Muscle layer of colon (tissue), 2 donors: ENCODE results near the gene HOXD8.

Source experiments
- H3K27ac ChIP-seq: one replicate; pipeline ENCODE4 v1.7.0; 2013; ENCODE audit warnings: low read depth, mild to moderate bottlenecking, low read length, moderate library complexity
- H3K27me3 ChIP-seq, 2 donors: one replicate each; pipeline ENCODE4 v1.7.0; 2013; ENCODE audit warnings: low read length in 2 of 2, mild to moderate bottlenecking in 2 of 2; ENCODE audit not compliant: insufficient read depth in 2 of 2, control insufficient read depth in 1 of 2
- H3K36me3 ChIP-seq: one replicate; pipeline ENCODE4 v1.7.0; 2013; ENCODE audit warnings: mild to moderate bottlenecking, low read length; ENCODE audit not compliant: insufficient read depth
- H3K4me1 ChIP-seq: one replicate; pipeline ENCODE4 v1.7.0; 2013; ENCODE audit warnings: mild to moderate bottlenecking, low read length; ENCODE audit not compliant: insufficient read depth
- H3K4me3 ChIP-seq, 2 donors: one replicate each; pipeline ENCODE4 v1.7.0; 2013; ENCODE audit warnings: low read length in 2 of 2, low read depth in 1 of 2, mild to moderate bottlenecking in 1 of 2, moderate library complexity in 1 of 2
- H3K9ac ChIP-seq: one replicate; pipeline ENCODE4 v1.7.0; 2013; ENCODE audit warnings: low read length
- H3K9me3 ChIP-seq: one replicate; pipeline ENCODE4 v1.7.0; 2013; ENCODE audit warnings: mild to moderate bottlenecking, low read length
- donor health status: abdominal sarcoma.
- donor health status: Adenocarcinoma of cecum.

The HOXD8 gene

DNA sequence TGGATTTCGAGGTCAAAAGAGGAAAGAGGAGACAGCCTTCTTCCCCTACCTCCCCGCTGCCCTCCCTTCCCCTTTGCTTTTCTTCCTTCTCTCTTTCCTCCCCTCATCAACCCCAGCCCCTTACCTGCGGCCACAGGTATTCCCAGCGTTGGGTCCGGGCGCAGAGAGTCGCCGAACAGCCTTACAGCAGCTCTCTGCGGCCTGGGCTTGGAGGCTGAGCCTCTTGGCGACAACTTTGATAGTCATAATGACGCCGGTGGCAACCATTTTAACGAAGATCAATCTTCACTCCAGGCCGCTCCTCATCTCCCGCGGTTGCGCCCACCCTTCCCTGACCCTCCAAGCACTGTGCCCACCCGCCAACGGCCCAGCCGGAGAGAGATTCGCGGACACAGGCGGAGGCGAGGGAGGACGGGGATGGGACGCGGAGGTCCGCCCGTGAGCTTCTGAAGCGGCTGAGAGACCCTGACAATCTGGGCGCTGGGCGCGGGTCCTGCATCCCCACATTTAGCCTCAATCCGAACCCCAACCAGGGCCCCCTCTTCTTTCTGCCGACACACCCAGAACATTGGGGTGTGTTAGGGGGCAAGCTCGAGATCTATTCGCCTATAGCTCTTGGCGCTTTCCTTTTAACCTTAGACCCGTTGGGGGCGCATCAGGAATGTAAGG, 44.3 kb upstream of the HOXD8 start:
- Histone ChIP-seq H3K36me3 (no peaks in the 10 kb centered on the region), H3K9me3 (no peaks in the 10 kb centered on the region), H3K27me3 (peaks cover 99 to 100% of the 10 kb centered on the region in 2 donors), H3K9ac (no peak overlapping the region), H3K27ac (no peak overlapping the region), H3K4me1 (peaks cover 24% of the 10 kb centered on the region), H3K4me3 (no peak overlapping the region)

DNA sequence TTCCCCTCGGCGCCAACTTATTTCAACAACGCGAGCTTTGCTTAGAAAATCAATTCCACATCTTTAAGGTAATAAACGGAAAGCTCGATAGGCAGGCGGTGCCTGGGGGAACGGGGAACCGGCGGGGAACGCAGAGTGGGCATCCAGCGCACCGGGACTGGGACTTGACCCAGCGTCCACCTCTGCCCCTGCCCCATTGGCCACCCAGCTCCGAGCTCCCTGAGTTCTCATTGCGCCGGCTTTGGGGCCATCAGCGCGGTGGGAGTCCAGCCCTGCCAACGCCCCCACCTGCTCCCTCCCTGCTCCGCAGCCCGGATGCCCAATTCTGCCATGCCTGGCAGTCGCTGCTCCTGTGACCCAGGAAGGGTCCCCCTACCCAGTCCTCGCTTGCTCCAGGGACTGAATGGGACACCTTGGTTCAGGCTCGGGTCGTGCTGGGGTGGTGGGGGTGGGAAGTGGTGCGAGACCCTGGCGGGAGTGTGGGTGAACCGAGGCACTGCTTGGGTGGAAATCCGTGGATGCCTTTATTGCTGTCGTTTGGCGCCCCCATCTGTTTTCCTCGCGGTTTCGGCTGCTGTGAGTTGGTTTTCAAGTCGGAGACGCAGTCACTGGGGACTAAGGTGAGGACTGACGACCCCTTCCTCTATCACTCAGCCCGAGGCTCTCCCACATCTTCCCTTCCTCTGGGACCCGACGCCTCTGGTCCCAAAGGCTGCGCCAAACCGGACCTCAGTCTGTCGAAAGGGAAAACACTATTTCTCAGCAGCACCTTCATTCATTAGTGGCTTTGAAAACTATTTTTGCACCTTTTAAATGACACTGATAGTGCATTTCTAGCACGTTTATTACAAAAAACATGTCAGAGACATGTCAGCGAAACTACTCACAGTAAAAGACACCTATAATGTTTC, 43.4 kb upstream of the HOXD8 start:
- Histone ChIP-seq H3K4me1 (peaks cover 24% of the 10 kb centered on the region), H3K27me3 (peaks cover 98 to 100% of the 10 kb centered on the region in 2 donors), H3K4me3 (no peak overlapping the region), H3K9me3 (no peaks in the 10 kb centered on the region), H3K9ac (no peak overlapping the region), H3K27ac (no peak overlapping the region), H3K36me3 (no peaks in the 10 kb centered on the region)

DNA sequence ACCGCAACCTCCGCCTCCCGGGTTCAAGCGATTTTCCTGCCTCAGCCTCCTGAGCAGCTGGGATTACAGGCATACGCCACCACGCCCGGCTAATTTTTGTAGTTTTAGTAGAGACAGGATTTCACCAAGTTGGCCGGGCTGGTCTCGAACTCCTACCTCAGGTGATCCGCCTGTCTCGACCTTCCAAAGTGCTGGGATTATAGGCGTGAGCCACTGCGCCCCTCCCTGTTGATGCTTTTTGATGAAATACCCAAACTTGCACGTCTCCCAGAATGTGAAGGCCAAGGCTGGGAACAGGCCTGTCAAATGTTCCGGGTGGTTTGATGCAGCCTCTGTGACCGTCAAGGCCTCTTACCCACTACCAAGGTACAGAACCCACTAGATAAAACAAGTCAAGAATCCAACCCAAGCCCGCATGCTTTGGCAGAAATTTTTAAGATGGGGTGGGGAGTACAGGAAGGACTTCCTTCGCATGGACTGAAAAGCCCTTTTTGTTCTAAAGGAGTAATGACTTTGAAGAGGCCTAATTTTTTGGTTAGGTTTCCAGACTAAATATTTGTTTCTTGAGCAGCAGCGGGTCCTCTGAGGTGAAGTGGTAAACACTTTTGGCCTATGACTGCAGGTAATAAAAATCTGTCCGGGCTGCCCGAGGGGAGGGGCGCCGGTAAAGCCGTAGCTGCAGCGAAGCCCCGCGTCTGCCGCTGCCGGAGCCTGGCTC, 42.0 kb upstream of the HOXD8 start:
- no peaks in the 10 kb centered on the region for H3K9me3 ChIP-seq
- H3K4me3 ChIP-seq, result peak overlapping the region in 1 of 2 donors; percentile 42
- peaks cover 24% of the 10 kb centered on the region for H3K4me1 ChIP-seq
- H3K36me3 ChIP-seq, result no peaks in the 10 kb centered on the region
- H3K27me3 ChIP-seq, result peaks cover 91 to 100% of the 10 kb centered on the region in 2 donors
- no peak overlapping the region for H3K27ac ChIP-seq
- no peak overlapping the region for H3K9ac ChIP-seq

DNA sequence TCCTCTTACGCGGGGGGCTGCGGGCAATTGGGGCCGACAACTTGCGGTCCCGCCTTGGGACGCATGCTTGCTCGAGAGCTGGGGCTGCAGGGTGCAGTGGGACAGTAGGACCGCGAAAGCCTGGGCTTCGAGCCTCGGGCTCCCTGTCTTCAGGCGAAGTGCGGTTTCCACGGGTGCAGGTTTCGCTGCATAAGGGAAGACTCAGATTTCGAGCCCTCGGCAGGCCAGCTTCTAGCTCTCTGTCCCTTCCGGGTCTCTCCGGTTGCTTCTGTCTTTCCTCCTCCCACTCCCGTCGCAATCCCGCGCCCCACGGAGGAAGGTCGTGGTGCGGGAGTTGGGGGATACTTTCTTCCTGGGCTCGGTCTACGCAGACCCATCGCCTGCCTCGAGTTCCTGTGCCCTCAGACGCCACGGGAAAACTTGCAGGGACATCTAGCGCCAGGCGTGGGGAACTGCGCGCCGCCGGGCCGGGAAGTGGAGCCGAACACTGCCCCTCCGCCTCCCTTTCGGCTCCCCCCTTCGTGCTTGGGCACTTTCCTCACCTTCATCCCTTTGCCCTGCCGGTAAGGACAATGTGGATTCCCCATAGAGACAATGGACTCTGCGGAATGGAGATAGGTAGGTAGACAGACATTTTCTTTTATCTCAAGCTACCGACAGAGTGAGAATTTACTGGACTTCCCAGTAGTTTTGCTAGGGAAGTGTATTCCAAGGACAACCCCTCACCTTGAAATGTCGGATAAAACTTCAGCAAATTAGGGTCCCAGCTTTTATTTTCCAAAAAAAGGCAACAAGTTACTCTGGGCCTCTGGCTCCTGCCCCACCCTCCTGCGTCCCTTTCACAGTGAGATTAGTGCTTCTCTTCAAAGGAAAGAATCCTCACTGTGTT, 41.2 kb upstream of the HOXD8 start:
- peak overlapping the region; percentile 2 to 42 for H3K4me3 ChIP-seq
- peaks cover 85 to 99% of the 10 kb centered on the region in 2 donors for H3K27me3 ChIP-seq
- no peak overlapping the region for H3K27ac ChIP-seq
- no peak overlapping the region for H3K9ac ChIP-seq
- H3K36me3 ChIP-seq, result no peaks in the 10 kb centered on the region
- peaks cover 22% of the 10 kb centered on the region for H3K4me1 ChIP-seq
- no peaks in the 10 kb centered on the region for H3K9me3 ChIP-seq

GRCh38 chr2:176088937-176089842, 40.3 kb upstream of the HOXD8 start:
- H3K4me3 ChIP-seq, result no peak overlapping the region
- H3K36me3 ChIP-seq, result no peaks in the 10 kb centered on the region
- no peak overlapping the region for H3K27ac ChIP-seq
- no peak overlapping the region for H3K9ac ChIP-seq
- H3K4me1 ChIP-seq, result peaks cover 27% of the 10 kb centered on the region
- peaks cover 3% of the 10 kb centered on the region for H3K9me3 ChIP-seq
- H3K27me3 ChIP-seq, result peaks cover 85 to 99% of the 10 kb centered on the region in 2 donors

DNA sequence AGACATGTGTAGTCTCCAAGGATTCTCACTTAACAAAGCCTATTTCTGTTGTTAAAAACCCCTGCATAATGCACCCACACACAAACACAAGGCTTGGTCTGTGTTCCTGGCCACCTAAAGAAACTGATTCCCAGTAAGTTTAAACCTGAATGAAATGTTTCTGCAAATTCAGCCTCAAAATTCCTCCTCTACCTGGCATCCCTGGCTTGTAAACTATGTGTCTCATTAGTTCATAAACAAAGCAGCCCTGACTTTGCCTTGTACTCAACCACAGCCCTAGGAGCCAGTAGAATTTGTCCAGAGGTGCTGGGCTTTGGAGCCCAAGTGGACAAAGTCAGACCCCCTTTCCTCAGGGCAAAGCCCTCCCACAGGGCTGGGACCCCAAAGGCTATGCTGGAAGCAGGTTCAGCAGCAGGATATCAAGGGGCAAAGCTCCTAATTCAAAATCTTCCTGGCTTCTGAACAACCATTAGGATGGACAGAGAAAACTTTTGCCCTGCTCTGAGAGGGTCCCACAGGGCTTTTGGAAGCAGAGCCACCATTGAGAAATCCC, 39.6 kb upstream of the HOXD8 start:
- Histone ChIP-seq H3K9ac (no peak overlapping the region), H3K36me3 (no peaks in the 10 kb centered on the region), H3K27me3 (peaks cover 85 to 99% of the 10 kb centered on the region in 2 donors), H3K4me3 (no peak overlapping the region), H3K9me3 (peaks cover 3% of the 10 kb centered on the region), H3K27ac (no peak overlapping the region), H3K4me1 (peaks cover 25% of the 10 kb centered on the region)

DNA sequence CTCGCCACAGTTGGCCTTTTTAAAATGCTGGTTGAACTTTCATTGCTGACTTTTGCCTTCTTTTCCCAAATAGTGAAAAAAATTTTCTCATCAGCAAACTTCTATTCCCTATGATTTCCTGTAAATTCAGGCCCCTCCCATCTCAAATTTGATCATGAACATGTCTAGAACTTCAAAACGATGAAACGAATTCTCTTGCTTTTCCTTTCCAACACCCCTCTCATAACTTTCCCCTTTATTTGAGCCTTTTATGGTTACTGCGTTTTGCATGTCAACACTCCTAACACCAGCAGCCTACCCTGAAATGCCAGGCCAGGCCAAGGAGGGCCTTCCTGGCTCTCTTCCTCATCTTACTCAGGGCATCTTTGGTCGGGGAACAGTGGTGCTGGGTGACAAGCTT, 38.6 kb upstream of the HOXD8 start:
- Histone ChIP-seq H3K9ac (no peak overlapping the region), H3K4me1 (peaks cover 21% of the 10 kb centered on the region), H3K36me3 (no peaks in the 10 kb centered on the region), H3K27ac (no peak overlapping the region), H3K27me3 (peaks cover 85 to 99% of the 10 kb centered on the region in 2 donors), H3K9me3 (peaks cover 3% of the 10 kb centered on the region), H3K4me3 (no peak overlapping the region)

- Histone ChIP-seq H3K4me1 (peaks cover 15% of the 10 kb centered on the region), H3K27me3 (peaks cover 84 to 99% of the 10 kb centered on the region in 2 donors), H3K36me3 (no peaks in the 10 kb centered on the region), H3K9ac (no peak overlapping the region), H3K9me3 (peaks cover 3% of the 10 kb centered on the region), H3K4me3 (no peak overlapping the region), H3K27ac (no peak overlapping the region)
Observed at GRCh38 chr2:176091329-176092258, 37.9 kb upstream of the HOXD8 start.
